Left ventricle myocardium inferior (tissue), 1 donor: ENCODE results near the gene SKA2. TPM values are rescaled to one million over a fixed set of nuclear protein-coding genes. Genes with fewer than 3 reads are reported as not detected.
A peak's percentile ranks its signal among the peaks of the same experiment; 100 is the strongest.

Experiments used
- DNase-seq: peaks from one replicate; pipeline ENCODE4 v3.0.0-alpha.2; 2020
- H3K27ac ChIP-seq: fragments of 200-600 bp; replicated peaks from 2 replicates; pipeline ENCODE4 v1.8.0; 2021
- H3K27me3 ChIP-seq: fragments of 200-600 bp; 2 replicates; pipeline ENCODE4 v1.8.0; 2021; ENCODE audit warnings: low read depth
- H3K36me3 ChIP-seq: fragments of 200-600 bp; 2 replicates; pipeline ENCODE4 v1.8.0; 2021
- H3K4me1 ChIP-seq: fragments of 200-600 bp; 2 replicates; pipeline ENCODE4 v1.8.0; 2021
- H3K4me3 ChIP-seq: fragments of 200-600 bp; 2 replicates; pipeline ENCODE4 v1.8.0; 2021; ENCODE audit warnings: mild to moderate bottlenecking, moderate library complexity
- H3K9me3 ChIP-seq: fragments of 200-600 bp; replicated peaks from 2 replicates; pipeline ENCODE4 v1.8.0; 2021
- intact Hi-C: fragments of 100-400 bp; cut with micrococcal nuclease; formaldehyde crosslinking; loops from one replicate; pipeline ENCODE4 v1.11.0; 2022
- long read RNA-seq: library from polyadenylated mRNA; unstranded; transcript quantifications from one replicate; pipeline ENCODE4 v2.0.0, GENCODE V29; 2021
- total RNA-seq: library from RNA; stranded (reverse); fragmentation: NEBNext Ultra II Directional; extraction: Animal tissue kit (Norgen Biotek cat#: 25700); gene quantifications from one replicate; pipeline ENCODE4 v1.2.1, GENCODE V29; 2021
- TF ChIP-seq, protein P1 (sequence below): fragments of 200-600 bp; IDR thresholded peaks from 2 replicates; pipeline ENCODE4 v1.8.0; 2021; ENCODE audit warnings: antibody characterized with exemption, mild to moderate bottlenecking, borderline replicate concordance
- donor health status: DM: no; HTN: yes; CAD: no; lungs with severe emphysema.

Gene SKA2, protein sequence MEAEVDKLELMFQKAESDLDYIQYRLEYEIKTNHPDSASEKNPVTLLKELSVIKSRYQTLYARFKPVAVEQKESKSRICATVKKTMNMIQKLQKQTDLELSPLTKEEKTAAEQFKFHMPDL
- total RNA-seq: 37.9 TPM
- long read RNA-seq, partial matches to known transcripts: 0 of 6 reads
- long read RNA-seq, other reads (novel, unspliced or antisense): 0 of 6 reads

DNA sequence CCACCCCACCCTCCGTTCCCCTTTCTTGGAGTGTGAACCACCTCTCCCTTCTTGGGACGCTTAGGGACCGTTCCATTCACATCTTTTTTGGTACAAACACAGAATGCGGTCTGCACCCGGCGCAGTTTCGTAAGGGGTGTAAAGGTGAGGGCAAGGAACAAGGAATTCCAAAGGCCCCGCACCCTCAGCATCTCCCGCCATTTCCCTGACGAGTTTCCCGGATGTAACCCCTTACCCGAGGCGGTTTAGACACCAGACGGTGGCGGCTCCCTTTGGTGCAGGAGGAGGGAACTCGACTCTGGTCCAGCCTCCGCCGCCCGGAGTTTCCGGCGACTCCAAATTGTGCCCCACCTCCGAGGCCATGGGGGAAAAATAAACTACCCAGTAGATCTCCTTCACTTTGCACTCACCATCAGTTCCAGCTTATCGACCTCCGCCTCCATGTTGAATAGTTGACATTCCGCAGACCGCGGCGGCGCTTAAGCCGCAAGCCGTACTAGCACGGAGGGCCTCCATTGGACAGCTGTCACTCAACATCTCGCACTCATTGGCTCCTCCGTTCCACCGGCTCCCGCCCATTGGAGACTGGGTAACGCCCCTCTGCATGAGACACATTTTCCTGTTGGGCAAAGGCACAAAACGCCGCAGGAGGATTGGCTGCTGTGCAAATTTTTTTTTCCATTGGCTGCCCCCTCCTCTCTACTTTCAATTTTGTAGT lies at the start of gene SKA2:
SKA2 (minus strand) TSS at position 466 of the 718 bp plus-strand sequence; CDS start at position 443, 23 bp downstream.
- Histone ChIP-seq H3K36me3 (no peaks in the 10 kb centered on the region), H3K9me3 (no peaks in the 10 kb centered on the region), H3K27ac (peak within 1 kb of the TSS; percentile 92), H3K27me3 (no peaks in the 10 kb centered on the region), H3K4me1 (peaks cover 42% of the 10 kb centered on the region), H3K4me3 (peak within 1 kb of the TSS; percentile 78)
- TF ChIP-seq, protein P1, sequence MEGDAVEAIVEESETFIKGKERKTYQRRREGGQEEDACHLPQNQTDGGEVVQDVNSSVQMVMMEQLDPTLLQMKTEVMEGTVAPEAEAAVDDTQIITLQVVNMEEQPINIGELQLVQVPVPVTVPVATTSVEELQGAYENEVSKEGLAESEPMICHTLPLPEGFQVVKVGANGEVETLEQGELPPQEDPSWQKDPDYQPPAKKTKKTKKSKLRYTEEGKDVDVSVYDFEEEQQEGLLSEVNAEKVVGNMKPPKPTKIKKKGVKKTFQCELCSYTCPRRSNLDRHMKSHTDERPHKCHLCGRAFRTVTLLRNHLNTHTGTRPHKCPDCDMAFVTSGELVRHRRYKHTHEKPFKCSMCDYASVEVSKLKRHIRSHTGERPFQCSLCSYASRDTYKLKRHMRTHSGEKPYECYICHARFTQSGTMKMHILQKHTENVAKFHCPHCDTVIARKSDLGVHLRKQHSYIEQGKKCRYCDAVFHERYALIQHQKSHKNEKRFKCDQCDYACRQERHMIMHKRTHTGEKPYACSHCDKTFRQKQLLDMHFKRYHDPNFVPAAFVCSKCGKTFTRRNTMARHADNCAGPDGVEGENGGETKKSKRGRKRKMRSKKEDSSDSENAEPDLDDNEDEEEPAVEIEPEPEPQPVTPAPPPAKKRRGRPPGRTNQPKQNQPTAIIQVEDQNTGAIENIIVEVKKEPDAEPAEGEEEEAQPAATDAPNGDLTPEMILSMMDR: no peak
- peak; percentile 96 for DNase-seq
- intact Hi-C loops: no loop called here

DNA sequence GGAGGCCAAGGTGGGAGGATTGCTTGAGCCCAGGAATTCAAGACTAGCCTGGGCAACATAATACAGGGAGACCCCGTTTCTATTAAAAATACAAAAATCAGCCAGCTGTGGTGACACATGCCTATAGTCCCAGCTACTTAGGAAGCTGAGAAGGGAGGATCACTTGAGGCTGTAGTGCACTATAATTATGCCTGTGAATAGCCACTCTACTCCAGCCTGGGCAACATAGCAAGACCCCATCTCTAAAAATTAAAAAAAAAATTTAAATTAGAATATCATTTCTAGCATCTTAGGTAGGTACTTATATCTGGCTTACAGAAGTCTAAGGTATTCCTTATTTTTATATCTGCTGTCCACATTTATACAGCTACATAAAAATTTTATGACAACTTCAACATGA lies 47.3 kb upstream of the SKA2 start:
- TF ChIP-seq, protein P1: no peak
- Histone ChIP-seq H3K27ac (no peak overlapping the region), H3K4me1 (no peaks in the 10 kb centered on the region), H3K27me3 (no peaks in the 10 kb centered on the region), H3K4me3 (no peak overlapping the region), H3K36me3 (no peaks in the 10 kb centered on the region), H3K9me3 (no peaks in the 10 kb centered on the region)
- intact Hi-C loops: no loop called here
- no peak for DNase-seq

DNA sequence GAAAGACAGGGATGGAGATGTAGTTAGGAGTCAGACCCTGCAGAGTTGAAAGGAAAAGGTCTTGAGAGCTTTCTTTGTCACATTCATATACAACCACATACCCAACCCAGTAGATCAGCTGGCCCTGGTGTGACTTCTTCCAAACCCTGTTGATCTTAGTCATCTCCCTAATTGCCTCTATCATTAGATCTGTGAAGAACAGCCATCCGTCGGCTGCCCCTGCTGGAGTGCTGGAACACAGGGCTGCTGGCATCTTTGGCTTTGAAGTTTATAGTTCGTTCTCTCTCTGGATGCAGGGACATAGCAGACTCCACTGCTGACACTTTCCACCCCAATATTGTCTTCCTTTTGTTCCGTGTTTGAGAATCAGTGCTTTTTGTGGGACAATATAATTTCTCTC lies 44.4 kb upstream of the SKA2 start:
- Histone ChIP-seq H3K4me3 (no peak overlapping the region), H3K9me3 (no peaks in the 10 kb centered on the region), H3K27me3 (no peaks in the 10 kb centered on the region), H3K4me1 (no peaks in the 10 kb centered on the region), H3K27ac (no peak overlapping the region), H3K36me3 (no peaks in the 10 kb centered on the region)
- intact Hi-C loops: no loop called here
- no peak for DNase-seq
- TF ChIP-seq, protein P1: no peak

DNA sequence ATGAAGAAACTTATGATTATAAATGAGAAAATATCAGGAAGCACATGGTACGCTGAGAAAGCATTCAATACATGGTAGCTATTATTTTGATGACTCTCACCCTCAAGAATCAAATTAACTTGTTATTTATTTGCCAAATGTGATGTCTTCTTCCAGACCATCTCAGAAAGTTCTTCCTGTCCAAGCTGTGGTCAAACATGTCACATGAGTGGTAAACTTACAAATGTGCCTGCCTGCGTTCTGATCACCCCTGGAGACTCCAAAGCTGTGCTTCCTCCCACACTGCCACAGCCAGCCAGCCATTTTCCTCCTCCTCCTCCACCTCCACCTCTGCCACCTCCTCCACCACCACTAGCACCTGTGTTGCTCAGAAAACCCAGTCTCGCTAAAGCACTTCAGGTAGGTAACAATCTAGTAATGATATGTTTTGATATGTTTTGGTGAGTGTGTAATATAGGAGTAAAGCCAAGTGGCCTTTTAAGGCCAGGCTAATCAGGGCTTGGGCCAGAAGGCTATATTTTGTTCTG lies 38.4 kb upstream of the SKA2 start:
- Histone ChIP-seq H3K4me1 (no peaks in the 10 kb centered on the region), H3K36me3 (no peaks in the 10 kb centered on the region), H3K9me3 (no peaks in the 10 kb centered on the region), H3K27ac (no peak overlapping the region), H3K27me3 (no peaks in the 10 kb centered on the region), H3K4me3 (no peak overlapping the region)
- DNase-seq: no peak
- TF ChIP-seq, protein P1: no peak
- intact Hi-C loops: no loop called here

DNA sequence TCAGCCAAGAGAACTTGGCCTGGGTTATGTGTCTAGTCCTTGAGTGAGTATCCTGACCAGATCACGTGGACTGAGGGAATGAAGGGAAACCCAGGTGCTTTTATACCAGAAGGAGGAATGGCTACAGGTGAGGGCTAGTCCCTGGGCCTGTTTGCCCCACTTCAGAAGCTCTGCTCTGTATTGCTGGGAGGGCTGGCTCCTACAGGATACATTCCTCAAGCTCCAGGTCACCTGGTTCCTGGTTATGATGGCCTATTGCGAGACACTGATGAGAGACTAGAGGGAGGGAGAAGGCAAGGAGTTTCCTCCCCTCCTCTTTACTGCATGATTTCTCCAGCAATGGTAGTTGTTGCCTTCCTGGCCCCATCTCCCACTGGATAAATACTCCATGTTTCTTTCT lies 35.8 kb upstream of the SKA2 start:
- H3K27me3 ChIP-seq: no peaks in the 10 kb centered on the region
- no peak overlapping the region for H3K4me3 ChIP-seq
- DNase-seq: no peak
- no peaks in the 10 kb centered on the region for H3K9me3 ChIP-seq
- TF ChIP-seq, protein P1: no peak
- H3K4me1 ChIP-seq: no peaks in the 10 kb centered on the region
- H3K36me3 ChIP-seq: no peaks in the 10 kb centered on the region
- H3K27ac ChIP-seq: no peak overlapping the region
- intact Hi-C loops: no loop called here
